Brain pericyte (primary cell): Measurements from ENCODE around the gene PPCS.
"Not testable (repeated sequence)": the region's sequence is repeated elsewhere in the genome, so short reads cannot be mapped to it uniquely, and the experiment has no call there.

Experiments
- DNase-seq: peaks from one replicate; pipeline ENCODE4 v3.0.0-alpha.2; 2012; ENCODE audit warnings: low read depth, low spot score

The PPCS gene

GRCh38 chr1:42453386-42453785, 3.0 kb upstream of the PPCS start:
- no peak for DNase-seq

- DNase-seq: no peak
These were observed 1.9 kb upstream of the PPCS start for GRCh38 chr1:42454403-42454802.

DNA sequence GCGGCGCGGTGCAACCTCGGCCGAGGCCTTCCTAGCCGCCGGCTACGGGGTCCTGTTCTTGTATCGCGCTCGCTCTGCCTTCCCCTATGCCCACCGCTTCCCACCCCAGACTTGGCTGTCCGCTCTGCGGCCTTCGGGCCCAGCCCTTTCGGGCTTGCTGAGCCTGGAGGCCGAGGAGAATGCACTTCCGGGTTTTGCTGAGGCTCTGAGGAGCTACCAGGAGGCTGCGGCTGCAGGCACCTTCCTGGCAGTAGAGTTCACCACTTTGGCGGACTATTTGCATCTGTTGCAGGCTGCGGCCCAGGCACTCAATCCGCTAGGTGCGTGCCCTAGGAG, 379 bp downstream of the PPCS start:
- DNase-seq: peak; percentile 11

DNA sequence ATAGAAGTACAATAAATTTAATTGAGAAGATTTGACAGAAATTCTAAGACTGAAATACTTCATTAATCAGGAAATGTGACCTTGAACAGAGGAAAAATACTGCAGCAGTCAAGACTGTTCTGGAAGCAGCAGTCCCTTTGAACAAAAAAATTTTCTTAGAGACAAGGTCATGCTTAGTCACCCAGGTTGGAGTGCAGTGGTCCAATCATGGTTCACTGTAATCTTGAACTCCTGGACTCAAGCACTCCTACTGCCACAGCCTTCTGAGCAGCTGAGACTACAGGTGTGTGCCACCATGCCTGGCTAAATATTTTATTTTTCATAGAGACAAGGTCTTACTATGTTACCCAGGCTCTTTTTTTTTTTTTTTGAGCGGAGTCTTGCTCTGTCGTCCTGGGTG, 4.9 kb downstream of the PPCS start:
- DNase-seq: no peak

- DNase-seq: peak; percentile 95
These were observed 6.8 kb downstream of the PPCS start, which contains the start of gene CCDC30 for GRCh38 chr1:42462828-42463763. Gene CCDC30 (plus strand): TSS chr1:42463286. CDS start chr1:42480552, 17,266 bp downstream.

- DNase-seq: no peak
These were observed 7.6 kb downstream of the PPCS start for GRCh38 chr1:42463921-42464320.

- DNase-seq: no peak
These were observed 9.7 kb downstream of the PPCS start for GRCh38 chr1:42466030-42466429.

DNA sequence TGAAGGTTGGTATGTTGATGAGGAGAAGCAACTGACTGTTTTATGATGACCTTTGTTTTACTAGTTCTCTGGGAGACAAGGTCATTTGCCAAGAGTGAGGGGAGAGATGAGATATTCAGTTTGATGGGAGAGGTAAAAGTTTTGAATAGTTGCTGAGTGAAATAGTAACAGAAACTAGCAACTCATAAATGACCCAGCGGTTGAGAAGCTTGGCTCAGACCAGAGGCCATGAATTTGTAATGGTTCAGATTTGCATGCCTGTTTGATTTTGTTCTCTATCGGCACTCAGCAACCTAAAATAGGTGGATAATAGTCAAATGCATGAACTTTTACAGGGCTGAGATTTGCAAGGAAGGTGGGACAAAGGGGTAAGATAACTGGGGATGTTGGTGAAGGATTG, 13.4 kb downstream of the PPCS start:
- no peak for DNase-seq

GRCh38 chr1:42476605-42477004, 20.3 kb downstream of the PPCS start:
- no peak for DNase-seq

GRCh38 chr1:42477354-42477753, 21.0 kb downstream of the PPCS start:
- DNase-seq: not testable (repeated sequence)

DNA sequence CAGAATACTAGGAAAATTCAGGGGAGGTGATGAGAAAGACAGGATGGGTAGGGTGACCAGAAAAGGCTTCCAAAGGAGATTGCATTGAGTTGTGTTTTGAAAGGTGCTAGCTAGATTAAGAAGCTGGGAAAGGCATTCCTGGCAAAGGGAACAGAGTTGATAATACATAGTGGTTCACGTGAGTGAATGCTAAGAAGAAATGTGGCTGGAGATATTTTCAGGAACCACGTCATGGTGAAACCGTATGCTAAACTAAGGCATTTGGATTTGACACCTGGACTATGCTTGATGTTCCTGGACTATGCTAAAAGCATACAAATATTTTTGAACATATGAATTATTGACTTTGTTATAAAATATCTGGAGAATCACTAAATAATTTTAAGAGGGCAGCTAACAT, 21.4 kb downstream of the PPCS start:
- no peak for DNase-seq

GRCh38 chr1:42479621-42480020, 23.3 kb downstream of the PPCS start:
- no peak for DNase-seq

GRCh38 chr1:42480921-42481320, 24.6 kb downstream of the PPCS start:
- no peak for DNase-seq

GRCh38 chr1:42482635-42483153, 26.4 kb downstream of the PPCS start:
- no peak for DNase-seq

DNA sequence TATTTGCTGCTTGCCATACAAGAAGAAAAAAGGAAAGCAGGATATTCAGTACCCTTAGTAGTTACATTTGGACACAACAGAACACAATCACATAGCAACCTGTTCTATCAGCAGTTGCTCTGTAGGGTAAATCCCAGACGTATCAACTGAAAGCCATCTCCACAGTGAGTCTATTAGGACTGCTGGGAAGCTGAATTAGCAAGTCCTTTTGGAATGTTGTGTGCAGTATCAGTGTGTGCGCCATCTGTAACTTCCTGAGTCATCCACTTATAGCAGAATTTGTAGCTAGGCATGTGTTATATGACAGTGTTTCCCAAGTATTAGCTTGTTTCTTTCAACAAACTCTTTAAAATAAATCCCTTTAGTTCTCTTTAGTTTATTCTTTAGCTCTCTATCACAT, 28.0 kb downstream of the PPCS start:
- no peak for DNase-seq

DNA sequence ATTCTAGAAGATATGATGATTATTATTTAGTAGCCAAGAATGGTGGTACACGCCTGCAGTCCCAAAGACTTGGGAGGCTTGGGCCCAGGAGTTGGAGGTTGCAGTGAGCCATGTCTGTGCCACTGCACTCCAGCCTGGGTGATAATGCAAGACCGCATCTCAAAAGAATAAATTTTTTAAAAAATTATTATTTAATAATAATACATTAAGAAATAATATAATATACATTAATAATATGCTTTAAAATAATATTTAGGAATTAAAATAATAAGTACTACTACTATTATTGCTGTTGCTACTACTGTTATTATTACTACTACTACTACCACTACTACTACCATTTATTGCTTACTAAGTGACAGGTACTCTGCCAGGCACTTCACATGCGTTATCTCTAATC, 33.9 kb downstream of the PPCS start:
- no peak for DNase-seq

- DNase-seq: not testable (repeated sequence)
These were observed 45.7 kb downstream of the PPCS start for GRCh38 chr1:42502031-42502430.

- DNase-seq: no peak
These were observed 48.3 kb downstream of the PPCS start for GRCh38 chr1:42504535-42505128.

- no peak for DNase-seq
These were observed 50.2 kb downstream of the PPCS start for GRCh38 chr1:42506576-42506975.
